NB4 (cell line): ENCODE data around the gene LRRFIP2.

Experiments
- CTCF ChIP-seq: IDR thresholded peaks from one replicate; pipeline ENCODE4 v1.5.1; 2012; ENCODE audit warnings: low read depth, low read length
- MAX ChIP-seq: IDR thresholded peaks from 2 replicates; pipeline ENCODE4 v1.6.1; 2011; ENCODE audit warnings: low read depth, low read length
- POLR2A ChIP-seq: IDR thresholded peaks from 2 replicates; pipeline ENCODE4 v1.6.1; 2011; ENCODE audit warnings: mild to moderate bottlenecking; ENCODE audit not compliant: insufficient read length; ENCODE audit errors: extremely low read depth

- TF ChIP-seq CTCF (no peak), MAX (no peak), POLR2A (no peak)
Observed at GRCh38 chr3:37144806-37145205, 29.6 kb downstream of the LRRFIP2 start.
